Large intestine (tissue), 3 donors: ENCODE data around the gene SLITRK3. TPM values are rescaled to one million over a fixed set of nuclear protein-coding genes. Genes with fewer than 3 reads are reported as not detected.
"Not testable (repeated sequence)": the region's sequence is repeated elsewhere in the genome, so short reads cannot be mapped to it uniquely, and the experiment has no call there.

Source experiments
- DNase-seq, 2 donors: peaks; one replicate each; pipeline versions ENCODE4 v3.0.0 to v3.0.0-alpha.2; 2013
- H3K27ac ChIP-seq: one replicate; pipeline ENCODE4 v1.5.1; 2013; ENCODE audit warnings: low read length
- H3K27me3 ChIP-seq: 2 replicates; pipeline ENCODE4 v1.6.1; 2013; ENCODE audit warnings: low read length; ENCODE audit not compliant: control insufficient read depth, insufficient read depth
- H3K36me3 ChIP-seq: 2 replicates; pipeline ENCODE4 v1.6.1; 2013; ENCODE audit warnings: low read length; ENCODE audit not compliant: control insufficient read depth, insufficient read depth
- H3K4me1 ChIP-seq: one replicate; pipeline ENCODE4 v1.6.1; 2013; ENCODE audit warnings: low read length; ENCODE audit not compliant: control insufficient read depth, insufficient read depth
- H3K4me3 ChIP-seq: one replicate; pipeline ENCODE4 v1.5.1; 2013; ENCODE audit warnings: low read length
- H3K9me3 ChIP-seq: one replicate; pipeline ENCODE4 v1.6.1; 2013; ENCODE audit warnings: mild to moderate bottlenecking, low read depth, low read length, moderate library complexity; ENCODE audit not compliant: control insufficient read depth
- WGBS: methylation state at CpG from one replicate; pipeline ENCODE4 v1.1.5; 2013; ENCODE audit warnings: low lambda C conversion rate; ENCODE audit not compliant: insufficient coverage; 5-methylcytosine and 5-hydroxymethylcytosine counted together
- polyA plus RNA-seq: library from polyadenylated mRNA; unstranded; fragments of 120-200 nt; gene quantifications from one replicate; pipeline ENCODE4 v1.2.1, GENCODE V29; 2013

Gene SLITRK3
- polyA plus RNA-seq, 1 donor, result 1.1 TPM

DNA sequence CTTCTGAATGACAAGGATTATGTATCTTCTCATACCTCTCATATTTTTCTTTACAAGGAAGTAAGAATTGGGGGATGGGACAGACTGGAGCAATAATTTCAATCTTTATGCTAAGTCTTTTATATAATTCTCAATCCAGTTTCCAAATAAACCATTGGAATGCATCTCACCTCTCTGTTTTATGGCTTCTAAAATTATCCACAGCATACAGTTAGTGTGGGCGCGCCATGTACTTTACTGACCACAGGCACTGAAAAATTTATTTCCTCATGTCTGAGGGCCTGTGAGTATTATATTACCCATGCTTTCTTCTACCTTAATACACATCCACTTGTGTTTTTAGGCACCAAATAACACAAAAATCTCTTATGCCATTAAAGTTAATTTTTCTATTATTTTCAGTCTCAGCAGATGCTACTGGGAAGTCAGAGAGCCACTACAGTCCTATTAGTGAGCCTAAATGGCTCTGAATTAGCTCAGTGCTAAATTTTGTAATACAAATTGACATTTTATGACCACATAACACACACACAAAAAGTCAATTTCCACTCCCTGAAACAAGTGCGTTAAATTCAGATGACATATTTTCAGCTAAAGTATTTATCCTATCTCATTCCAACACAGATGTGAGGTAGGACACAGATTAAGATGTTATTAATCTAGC is 39.3 kb downstream of the SLITRK3 start:
- no peak for DNase-seq

DNA sequence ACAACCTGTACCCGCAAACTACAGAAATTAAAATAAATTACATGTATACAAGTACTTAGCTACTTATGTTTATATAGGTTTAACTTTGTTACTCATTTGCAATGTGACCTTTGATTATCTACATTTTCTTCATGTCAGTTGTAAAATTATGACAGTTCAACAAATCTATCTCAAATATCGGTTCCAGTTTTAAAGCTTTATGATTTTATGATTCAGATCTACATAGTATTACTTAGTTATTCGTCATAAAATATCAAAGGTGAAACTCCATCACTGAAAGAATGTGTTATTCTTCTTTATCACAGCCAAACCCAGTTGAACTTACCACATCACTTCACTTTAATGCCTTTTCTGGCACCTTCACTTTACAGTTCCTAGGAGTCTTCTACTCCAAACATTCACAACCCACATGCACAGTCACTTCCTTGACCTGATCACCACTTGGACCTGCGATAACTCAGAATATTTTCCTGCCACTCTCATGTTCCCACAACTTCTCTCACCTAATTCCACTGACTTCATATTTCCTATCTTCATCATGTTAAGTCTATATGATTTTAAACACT is 47.2 kb downstream of the SLITRK3 start:
- Histone ChIP-seq H3K36me3 (no peaks in the 10 kb centered on the region), H3K4me3 (no peak overlapping the region), H3K27me3 (no peaks in the 10 kb centered on the region), H3K4me1 (peaks cover 11% of the 10 kb centered on the region), H3K9me3 (no peaks in the 10 kb centered on the region), H3K27ac (peak overlapping the region; percentile 75)
- WGBS, result 46% methylated on average over 2 of the region's 4 CpGs
- peak; percentile 69 to 91 for DNase-seq

More for the DNA sequence above, 39.3 kb downstream of the SLITRK3 start:
- Histone ChIP-seq H3K9me3 (no peaks in the 10 kb centered on the region), H3K27me3 (no peaks in the 10 kb centered on the region), H3K4me3 (no peak overlapping the region), H3K4me1 (peaks cover 3% of the 10 kb centered on the region), H3K27ac (no peak overlapping the region), H3K36me3 (no peaks in the 10 kb centered on the region)
- WGBS, result no CpG with 5 or more reads among the region's 3 CpGs

DNA sequence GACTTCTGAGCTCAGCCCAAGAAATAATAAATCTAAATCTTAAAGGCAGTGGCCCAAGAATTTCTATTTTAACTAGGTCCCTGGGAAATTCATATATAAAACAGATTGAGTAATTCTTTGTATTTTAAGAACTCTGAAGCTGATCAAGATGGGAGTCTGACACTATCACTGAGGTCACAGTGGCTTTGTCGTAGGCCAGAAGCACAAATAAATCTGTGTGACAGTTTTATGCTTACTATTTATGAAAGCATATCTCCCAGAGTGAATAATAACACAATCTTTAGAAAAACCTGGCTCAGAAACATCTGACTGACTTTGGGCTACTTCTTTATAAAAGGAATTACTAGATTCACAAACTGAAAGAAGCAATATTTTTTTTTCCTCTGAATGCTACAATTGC is 51.9 kb downstream of the SLITRK3 start:
- no CpG with 5 or more reads among the region's 1 CpG for WGBS
- Histone ChIP-seq H3K4me1 (peaks cover 7% of the 10 kb centered on the region), H3K4me3 (no peak overlapping the region)

DNA sequence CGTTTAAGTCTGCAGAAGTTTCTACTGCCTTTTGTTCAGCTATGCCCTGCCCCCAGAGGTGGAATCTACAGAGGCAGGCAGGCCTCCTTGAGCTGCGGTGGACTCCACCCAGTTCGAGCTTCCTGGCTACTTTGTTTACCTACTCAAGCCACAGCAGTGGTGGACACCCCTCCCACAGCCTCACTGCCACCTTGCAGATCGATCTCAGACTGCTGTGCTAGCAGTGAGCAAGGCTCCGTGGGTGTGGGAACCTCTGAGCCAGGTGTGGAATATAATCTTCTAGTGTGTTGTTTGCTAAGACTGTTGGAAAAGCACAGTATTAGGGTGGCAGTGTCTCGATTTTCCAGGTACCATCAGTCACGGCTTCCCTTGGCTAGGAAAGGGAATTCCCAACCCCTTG is 56.3 kb downstream of the SLITRK3 start:
- not testable (repeated sequence) for H3K27me3 ChIP-seq, H3K4me3 ChIP-seq, H3K27ac ChIP-seq, H3K36me3 ChIP-seq, H3K9me3 ChIP-seq, H3K4me1 ChIP-seq, DNase-seq
- no CpG with 5 or more reads among the region's 7 CpGs for WGBS

More for the DNA sequence above, 51.9 kb downstream of the SLITRK3 start:
- no peaks in the 10 kb centered on the region for H3K27me3 ChIP-seq
- H3K27ac ChIP-seq, result no peak overlapping the region
- no peaks in the 10 kb centered on the region for H3K9me3 ChIP-seq
- DNase-seq, result peak in 1 of 2 donors; percentile 25
- H3K36me3 ChIP-seq, result no peaks in the 10 kb centered on the region

Other genes starting within 250 kb of the SLITRK3 start
- gene SI, start 117.9 kb downstream of the SLITRK3 start, polyA plus RNA-seq, result 722 TPM